ENCODE measurements around the gene OVCH1. TPM values are rescaled to one million over a fixed set of nuclear protein-coding genes. Genes with fewer than 3 reads are reported as not detected.

OVCH1 gene
- total RNA-seq, 2 experiments from 2014 or later, result not detected

DNA sequence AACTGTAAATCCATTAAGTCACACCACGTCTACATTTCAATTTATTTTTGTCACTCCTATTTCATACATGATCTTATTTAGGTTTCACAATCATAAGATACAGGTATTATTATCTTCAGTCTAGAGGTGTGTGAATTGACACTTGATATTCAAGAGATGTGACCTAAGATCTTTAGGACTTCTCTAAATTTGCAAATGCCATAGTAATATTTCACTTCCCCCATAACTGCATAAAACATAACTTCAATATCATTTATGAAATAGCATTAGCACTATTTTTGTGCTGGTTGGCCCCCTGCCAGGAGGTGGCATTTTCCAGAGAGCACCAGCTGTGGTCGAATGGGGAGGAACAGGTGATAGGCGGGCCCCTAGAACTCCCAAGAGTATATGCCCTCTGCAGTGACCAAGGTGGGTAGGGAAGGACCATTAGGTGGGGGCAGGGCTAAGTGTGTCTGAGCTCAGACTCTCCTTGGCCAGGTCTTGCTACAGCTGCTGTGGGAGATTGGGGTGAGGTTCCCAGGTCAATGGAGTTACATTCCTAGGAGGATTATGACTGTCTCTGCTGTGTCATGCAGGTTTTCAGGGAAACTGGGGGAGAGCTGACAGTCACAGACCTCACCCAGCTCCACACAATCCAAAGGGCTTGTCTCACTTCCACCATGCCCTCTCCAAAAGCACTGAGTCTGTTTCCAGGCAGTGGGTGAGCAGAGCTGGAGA is 67.3 kb downstream of the OVCH1 start:
- no peaks in the 10 kb centered on the region for H3K36me3 Mint-ChIP-seq (ENCODE audit: low read depth)
- no peaks in the 10 kb centered on the region for H3K9me3 Mint-ChIP-seq
- peaks cover 9% of the 10 kb centered on the region for H3K4me1 Mint-ChIP-seq (ENCODE audit: low read depth)
- DNase-seq, result no peak
- no peaks in the 10 kb centered on the region for H3K27me3 Mint-ChIP-seq (ENCODE audit: low read depth)
- CTCF ChIA-PET, result interaction anchor here (0.6 kb wide), 1 partner anchor 1024 kb away, joined by 3 read pairs; no protein-coding TSS in a partner anchor
- H3K27ac Mint-ChIP-seq, result no peak overlapping the region
- intact Hi-C loops (cut with micrococcal nuclease), result loop anchor here (2.0 kb wide), 1 partner anchor 39 kb away; no protein-coding TSS in a partner anchor
- no peak overlapping the region for H3K4me3 Mint-ChIP-seq

DNA sequence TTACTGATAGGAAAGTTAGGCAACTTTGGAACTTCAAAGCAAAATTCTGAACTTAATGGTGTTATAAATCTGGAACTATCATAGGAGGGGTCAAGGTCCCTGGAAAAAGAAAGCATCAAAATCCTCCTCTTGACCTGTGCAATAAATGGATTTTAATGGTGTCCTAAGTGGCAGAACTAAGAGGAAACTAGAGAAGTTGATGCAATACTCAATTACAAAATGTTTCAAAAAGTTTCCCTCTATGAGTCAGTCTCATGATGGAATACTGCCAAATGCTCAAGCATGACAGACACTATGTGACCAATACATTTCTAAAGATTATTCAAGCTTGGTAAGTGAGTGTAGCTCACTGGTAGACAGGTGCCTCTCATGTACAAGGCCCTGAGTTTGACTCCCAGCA is 68.9 kb downstream of the OVCH1 start:
- peak; percentile 18 for DNase-seq
- Mint-ChIP-seq H3K4me1 (ENCODE audit: low read depth) (peaks cover 9% of the 10 kb centered on the region), H3K27ac (no peak overlapping the region), H3K36me3 (ENCODE audit: low read depth) (no peaks in the 10 kb centered on the region), H3K4me3 (no peak overlapping the region), H3K27me3 (ENCODE audit: low read depth) (peaks cover 3% of the 10 kb centered on the region), H3K9me3 (peaks cover 5% of the 10 kb centered on the region)
- intact Hi-C loops (cut with micrococcal nuclease), result loop anchor here (1.0 to 2.0 kb wide), 2 partner anchors 38 to 47 kb away; partner anchors contain the start of gene ERGIC2
- CTCF ChIA-PET, result no interaction called here

DNA sequence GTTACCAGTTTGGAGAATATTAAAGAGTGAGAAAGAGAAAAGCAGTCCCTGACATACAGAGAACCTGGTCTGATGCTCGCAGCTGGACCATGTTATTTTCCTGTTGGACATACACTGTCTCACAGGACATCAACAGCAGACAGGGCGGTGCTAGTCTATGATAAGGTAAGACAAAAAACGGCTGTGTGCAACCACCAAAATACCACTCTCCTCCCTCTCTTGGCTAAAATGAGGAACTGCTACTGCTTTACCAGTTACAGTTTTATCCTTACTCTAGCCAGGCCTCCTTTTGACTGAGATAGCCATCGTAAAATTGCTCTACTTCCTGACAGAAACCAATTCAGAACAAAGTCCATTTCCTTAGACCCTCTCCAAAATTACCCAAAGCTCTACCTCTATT is 69.5 kb downstream of the OVCH1 start:
- Mint-ChIP-seq H3K27ac (no peak overlapping the region), H3K9me3 (peaks cover 6% of the 10 kb centered on the region), H3K27me3 (ENCODE audit: low read depth) (peaks cover 3% of the 10 kb centered on the region), H3K36me3 (ENCODE audit: low read depth) (no peaks in the 10 kb centered on the region), H3K4me3 (no peak overlapping the region), H3K4me1 (ENCODE audit: low read depth) (peaks cover 9% of the 10 kb centered on the region)
- CTCF ChIA-PET, result interaction anchor here (0.6 kb wide), 1 partner anchor 1216 kb away, joined by 4 read pairs; no protein-coding TSS in a partner anchor
- intact Hi-C loops (cut with micrococcal nuclease), result loop anchor here (1.0 to 2.0 kb wide), 2 partner anchors 37 to 47 kb away; partner anchors contain the start of gene ERGIC2
- no peak for DNase-seq

DNA sequence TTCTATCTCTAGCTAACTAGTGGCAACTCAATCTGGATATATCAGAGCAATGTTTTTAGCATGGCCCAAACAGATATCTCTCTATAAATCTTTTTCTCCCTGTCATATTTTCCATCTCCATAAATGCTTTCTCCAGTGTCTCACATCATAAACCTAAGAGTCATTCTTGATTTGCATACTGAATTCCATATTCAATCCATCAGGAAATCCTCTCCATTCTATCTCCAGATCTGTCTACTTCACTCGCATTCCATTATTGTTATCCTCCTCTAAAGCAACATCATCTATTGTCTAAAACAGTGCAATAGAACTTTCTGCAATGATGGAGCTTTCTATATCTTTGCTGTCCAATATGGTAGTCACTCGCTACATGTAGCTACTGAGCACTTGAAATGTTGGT is 71.0 kb downstream of the OVCH1 start:
- CTCF ChIA-PET, result no interaction called here

DNA sequence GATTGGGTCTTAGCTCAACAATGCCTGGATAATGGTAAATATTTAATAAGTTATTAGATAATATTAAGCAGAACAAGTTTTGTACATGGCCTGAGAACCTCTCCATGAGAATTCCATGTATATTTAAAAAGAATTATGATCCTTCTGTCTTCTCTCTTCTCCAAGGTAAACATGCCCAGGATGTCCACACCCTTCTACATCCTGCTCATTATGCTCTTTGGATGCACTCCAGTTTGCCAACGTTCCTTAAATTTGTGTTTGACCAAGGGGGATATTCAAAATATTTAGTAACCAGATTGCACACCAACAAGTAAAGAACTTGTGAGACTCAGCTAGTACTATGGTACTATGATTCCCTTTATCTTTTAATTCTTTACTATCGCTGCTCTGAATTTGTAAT is 71.8 kb downstream of the OVCH1 start:
- CTCF ChIA-PET, result no interaction called here
- peaks cover 9% of the 10 kb centered on the region for H3K4me1 Mint-ChIP-seq (ENCODE audit: low read depth)
- peaks cover 3% of the 10 kb centered on the region for H3K27me3 Mint-ChIP-seq (ENCODE audit: low read depth)
- H3K27ac Mint-ChIP-seq, result no peak overlapping the region
- H3K4me3 Mint-ChIP-seq, result no peak overlapping the region
- H3K9me3 Mint-ChIP-seq, result peaks cover 6% of the 10 kb centered on the region
- no peak for DNase-seq
- no peaks in the 10 kb centered on the region for H3K36me3 Mint-ChIP-seq (ENCODE audit: low read depth)
- intact Hi-C loops (cut with micrococcal nuclease), result no loop called here

More for the DNA sequence above, 71.0 kb downstream of the OVCH1 start:
- Mint-ChIP-seq H3K27me3 (ENCODE audit: low read depth) (peaks cover 3% of the 10 kb centered on the region), H3K4me1 (ENCODE audit: low read depth) (peaks cover 9% of the 10 kb centered on the region), H3K36me3 (ENCODE audit: low read depth) (no peaks in the 10 kb centered on the region), H3K27ac (no peak overlapping the region), H3K9me3 (peaks cover 6% of the 10 kb centered on the region), H3K4me3 (no peak overlapping the region)
- intact Hi-C loops (cut with micrococcal nuclease), result no loop called here
- DNase-seq, result no peak

DNA sequence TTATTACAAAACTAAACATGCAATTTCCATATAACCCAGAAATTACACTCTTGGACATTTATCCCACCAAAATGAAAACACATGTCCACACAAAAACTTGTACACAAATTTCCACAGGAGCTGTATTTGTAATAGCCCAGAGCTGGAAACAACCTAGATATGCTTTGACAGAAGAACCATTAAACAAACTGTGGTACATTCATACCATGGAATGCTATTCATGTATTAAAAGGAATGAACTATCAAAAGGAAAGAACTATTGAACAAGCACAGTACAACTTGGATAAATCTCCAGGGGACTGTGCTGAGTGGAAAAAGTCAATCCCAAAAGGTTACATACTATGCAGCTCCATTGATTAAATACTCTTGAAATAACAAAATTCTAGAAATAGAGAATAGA is 80.7 kb downstream of the OVCH1 start:
- Mint-ChIP-seq H3K4me1 (ENCODE audit: low read depth) (no peaks in the 10 kb centered on the region), H3K27me3 (ENCODE audit: low read depth) (peaks cover 15% of the 10 kb centered on the region), H3K9me3 (no peaks in the 10 kb centered on the region), H3K4me3 (no peak overlapping the region), H3K36me3 (ENCODE audit: low read depth) (peaks cover 2% of the 10 kb centered on the region), H3K27ac (no peak overlapping the region)
- no peak for DNase-seq
- CTCF ChIA-PET, result no interaction called here
- intact Hi-C loops (cut with micrococcal nuclease), result no loop called here

DNA sequence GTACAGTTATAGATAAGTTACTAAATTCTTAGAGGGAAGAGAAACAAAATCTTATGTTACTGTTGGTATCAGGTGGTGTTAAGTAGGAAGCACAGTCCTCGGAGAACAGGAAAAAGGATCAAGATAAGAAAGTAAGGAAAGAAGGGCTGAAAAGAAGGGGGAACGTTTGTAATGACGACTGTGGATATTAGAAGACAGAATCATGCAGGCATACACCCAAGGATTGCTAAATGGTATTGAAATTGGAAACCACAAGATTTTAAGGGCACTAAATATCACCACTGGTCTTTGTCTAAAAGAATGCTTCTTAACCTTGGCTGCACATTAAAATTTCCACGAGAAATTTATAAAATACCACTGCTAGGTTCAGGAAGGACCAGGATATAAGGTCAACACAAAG is 82.4 kb downstream of the OVCH1 start:
- intact Hi-C loops (cut with micrococcal nuclease), result no loop called here
- peaks cover 2% of the 10 kb centered on the region for H3K36me3 Mint-ChIP-seq (ENCODE audit: low read depth)
- CTCF ChIA-PET, result interaction anchor here (0.7 kb wide), 1 partner anchor 69 kb away, joined by 3 read pairs; no protein-coding TSS in a partner anchor
- H3K9me3 Mint-ChIP-seq, result no peaks in the 10 kb centered on the region
- peaks cover 15% of the 10 kb centered on the region for H3K27me3 Mint-ChIP-seq (ENCODE audit: low read depth)
- no peaks in the 10 kb centered on the region for H3K4me1 Mint-ChIP-seq (ENCODE audit: low read depth)
- H3K27ac Mint-ChIP-seq, result no peak overlapping the region
- DNase-seq, result no peak
- H3K4me3 Mint-ChIP-seq, result no peak overlapping the region

DNA sequence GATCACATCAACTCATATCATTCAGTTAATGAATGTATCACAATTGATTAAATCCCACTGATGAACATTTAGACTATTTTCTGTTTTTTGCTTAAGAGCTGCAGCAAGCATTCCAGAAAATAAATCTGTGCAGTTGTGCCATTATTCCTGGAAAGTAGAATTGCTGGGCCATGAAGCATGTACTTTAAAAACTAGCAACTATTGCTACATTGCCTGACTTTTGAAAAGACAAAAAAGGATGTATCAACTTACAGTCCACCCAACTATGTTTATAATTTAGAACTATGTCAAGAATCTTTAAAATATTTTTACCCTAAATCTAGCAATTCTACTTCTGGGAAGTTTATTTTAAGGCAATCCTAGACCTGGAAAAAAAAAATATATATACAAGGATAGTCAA is 83.1 kb downstream of the OVCH1 start:
- CTCF ChIA-PET, result no interaction called here
- Mint-ChIP-seq H3K9me3 (peaks cover 5% of the 10 kb centered on the region), H3K27me3 (ENCODE audit: low read depth) (peaks cover 19% of the 10 kb centered on the region), H3K36me3 (ENCODE audit: low read depth) (peaks cover 3% of the 10 kb centered on the region), H3K27ac (no peak overlapping the region), H3K4me1 (ENCODE audit: low read depth) (no peaks in the 10 kb centered on the region), H3K4me3 (no peak overlapping the region)
- intact Hi-C loops (cut with micrococcal nuclease), result no loop called here
- DNase-seq, result no peak

DNA sequence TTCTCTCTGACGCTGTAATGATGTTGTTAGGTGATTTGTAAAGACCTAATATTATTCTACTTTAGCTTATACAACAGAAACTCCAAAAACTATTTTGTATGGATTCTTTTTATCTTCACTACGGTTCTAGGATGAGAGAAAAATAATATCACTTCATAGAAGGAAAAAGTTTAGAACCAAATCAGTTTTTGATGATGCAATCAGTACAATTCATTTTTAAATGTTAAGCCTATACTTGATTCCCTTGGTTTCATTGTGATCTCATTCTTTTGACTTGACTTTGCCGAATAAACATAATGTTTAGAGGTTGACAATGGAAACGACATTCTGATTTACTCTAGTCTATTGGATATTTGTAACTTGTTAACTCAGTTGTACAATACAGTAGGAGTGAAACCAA is 91.9 kb downstream of the OVCH1 start:
- no peaks in the 10 kb centered on the region for H3K4me1 Mint-ChIP-seq (ENCODE audit: low read depth)
- no peak overlapping the region for H3K4me3 Mint-ChIP-seq
- no peak for DNase-seq
- H3K27me3 Mint-ChIP-seq (ENCODE audit: low read depth), result peaks cover 8% of the 10 kb centered on the region
- intact Hi-C loops (cut with micrococcal nuclease), result no loop called here
- CTCF ChIA-PET, result interaction anchor here (0.7 kb wide), 1 partner anchor 257 kb away, joined by 3 read pairs; the partner anchor contains the start of gene FAR2
- peaks cover 5% of the 10 kb centered on the region for H3K9me3 Mint-ChIP-seq
- peaks cover 3% of the 10 kb centered on the region for H3K36me3 Mint-ChIP-seq (ENCODE audit: low read depth)
- H3K27ac Mint-ChIP-seq, result no peak overlapping the region

DNA sequence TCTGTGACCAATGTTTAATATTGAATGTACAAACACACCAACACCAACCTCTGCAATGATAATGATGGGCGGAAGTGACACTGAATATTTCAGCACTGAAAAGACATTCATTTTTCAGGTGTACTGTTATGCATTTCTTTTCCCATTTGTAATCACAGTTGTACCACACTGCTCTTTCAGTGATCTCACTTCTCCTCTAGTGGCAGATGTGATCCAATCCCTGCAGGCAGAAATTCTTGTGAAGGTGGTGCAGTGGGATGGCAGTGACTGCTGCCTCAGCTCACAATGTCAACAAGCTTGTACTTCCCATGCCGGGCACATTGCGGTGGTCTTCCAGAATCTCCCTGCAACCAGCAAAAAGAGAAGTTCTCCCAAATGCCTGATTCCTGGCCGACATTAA is 93.5 kb downstream of the OVCH1 start:
- Mint-ChIP-seq H3K27ac (no peak overlapping the region), H3K9me3 (no peaks in the 10 kb centered on the region), H3K4me3 (no peak overlapping the region), H3K36me3 (ENCODE audit: low read depth) (peaks cover 2% of the 10 kb centered on the region), H3K27me3 (ENCODE audit: low read depth) (peaks cover 4% of the 10 kb centered on the region), H3K4me1 (ENCODE audit: low read depth) (no peaks in the 10 kb centered on the region)
- CTCF ChIA-PET, result no interaction called here
- DNase-seq, result no peak
- intact Hi-C loops (cut with micrococcal nuclease), result no loop called here

DNA sequence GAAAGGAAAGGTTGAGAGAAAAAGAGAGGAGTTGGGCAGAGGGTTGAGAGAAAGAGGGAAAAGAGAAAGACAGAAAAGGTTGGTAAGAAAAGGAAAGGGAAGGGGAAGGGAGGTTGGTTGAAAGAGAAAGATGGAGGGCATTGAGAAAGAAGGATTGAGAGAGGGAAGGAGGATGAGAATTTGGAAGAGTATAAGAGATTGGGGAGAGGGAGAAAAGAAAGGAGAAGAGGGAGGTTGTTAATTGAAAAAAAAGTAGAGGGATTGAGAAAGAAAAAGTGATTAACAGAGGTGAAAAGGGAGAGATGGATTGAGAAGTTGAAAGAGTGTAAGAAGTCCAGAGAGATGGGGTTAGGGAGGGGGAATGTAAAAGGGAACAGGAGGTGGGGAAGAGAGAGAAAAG is 95.0 kb downstream of the OVCH1 start:
- Mint-ChIP-seq H3K4me1 (ENCODE audit: low read depth) (no peaks in the 10 kb centered on the region), H3K27ac (no peak overlapping the region), H3K36me3 (ENCODE audit: low read depth) (peaks cover 2% of the 10 kb centered on the region), H3K27me3 (ENCODE audit: low read depth) (peaks cover 4% of the 10 kb centered on the region), H3K4me3 (no peak overlapping the region), H3K9me3 (no peaks in the 10 kb centered on the region)
- intact Hi-C loops (cut with micrococcal nuclease), result no loop called here
- CTCF ChIA-PET, result no interaction called here
- DNase-seq, result no peak

DNA sequence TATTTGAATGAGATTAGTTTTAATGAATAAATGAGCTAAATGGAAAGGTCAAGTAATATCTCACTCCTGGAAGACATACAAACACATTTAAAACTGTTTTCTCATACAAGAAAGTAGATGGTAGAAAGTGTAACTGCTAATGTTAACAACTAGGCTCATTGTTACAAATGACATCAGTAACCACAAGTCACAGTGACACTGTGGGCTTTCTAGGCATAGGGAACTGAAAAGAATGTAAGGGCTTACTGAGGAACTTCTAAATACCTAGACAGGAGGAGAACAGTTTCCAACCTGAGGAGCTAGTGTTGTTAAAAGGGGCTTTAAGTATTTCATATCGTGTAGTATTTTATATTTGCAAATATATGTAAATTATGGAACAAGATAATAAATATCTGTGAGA is 99.0 kb downstream of the OVCH1 start:
- Mint-ChIP-seq H3K27me3 (ENCODE audit: low read depth) (peaks cover 3% of the 10 kb centered on the region), H3K4me3 (no peak overlapping the region), H3K36me3 (ENCODE audit: low read depth) (no peaks in the 10 kb centered on the region), H3K27ac (no peak overlapping the region), H3K9me3 (no peaks in the 10 kb centered on the region), H3K4me1 (ENCODE audit: low read depth) (no peaks in the 10 kb centered on the region)
- no peak for DNase-seq
- CTCF ChIA-PET, result no interaction called here
- intact Hi-C loops (cut with micrococcal nuclease), result no loop called here

DNA sequence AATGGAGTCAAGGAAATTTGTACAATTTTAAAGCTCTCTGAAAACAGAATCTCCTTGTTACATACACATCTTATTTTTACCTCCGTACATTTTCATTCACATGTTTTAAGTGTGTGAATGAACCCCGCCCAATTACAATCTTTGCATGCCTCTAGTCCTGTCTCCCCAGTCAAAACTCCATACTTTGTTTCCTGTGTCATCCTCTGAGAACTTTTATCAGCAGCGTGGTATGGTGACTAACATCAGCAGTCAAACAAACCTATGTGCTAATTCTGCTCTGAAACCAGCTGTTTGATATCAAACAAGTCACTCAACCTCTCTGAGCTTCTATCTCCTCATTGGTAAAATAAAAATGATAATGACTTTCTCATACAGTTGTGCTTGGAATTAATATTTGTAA is 100.7 kb downstream of the OVCH1 start:
- H3K9me3 Mint-ChIP-seq, result no peaks in the 10 kb centered on the region
- no peaks in the 10 kb centered on the region for H3K4me1 Mint-ChIP-seq (ENCODE audit: low read depth)
- CTCF ChIA-PET, result no interaction called here
- H3K36me3 Mint-ChIP-seq (ENCODE audit: low read depth), result no peaks in the 10 kb centered on the region
- DNase-seq, result no peak
- H3K4me3 Mint-ChIP-seq, result no peak overlapping the region
- no peak overlapping the region for H3K27ac Mint-ChIP-seq
- intact Hi-C loops (cut with micrococcal nuclease), result no loop called here
- H3K27me3 Mint-ChIP-seq (ENCODE audit: low read depth), result no peaks in the 10 kb centered on the region

All from activated naive CD4-positive, alpha-beta T cell treated with anti-CD3 and anti-CD28 coated beads for 36 hours (primary cell).